H1 (cell line): ENCODE measurements around the gene TNS3. TPM values are rescaled to one million over a fixed set of nuclear protein-coding genes. Genes with fewer than 3 reads are reported as not detected.

Source experiments
- CTCF ChIA-PET: fragments of 300-600 bp; sonication (Branson Sonifier 250); formaldehyde crosslinking; loops from one replicate; lab custom pipeline; 2021; ENCODE audit not compliant: partially characterized antibody; lab: Charles Lee
- POLR2A ChIA-PET: fragments of 300-600 bp; sonication (Branson Sonifier 250); formaldehyde crosslinking; loops from one replicate; lab custom pipeline; 2021; ENCODE audit warnings: inconsistent platforms; ENCODE audit not compliant: partially characterized antibody; lab: Charles Lee
- DNase-seq, 2 experiments: peaks; one replicate each; pipeline versions ENCODE4 v3.0.0 to v3.0.0-alpha.2; 2010 to 2022; ENCODE audit warnings: low spot score in 2 of 2, low read depth in 1 of 2, mixed read lengths in 1 of 2
- FAIRE-seq: peaks from 2 replicates; lab custom pipeline; 2011; peaks lifted over from hg19 to GRCh38; lab: Jason Lieb, UNC
- H2AFZ ChIP-seq: 2 replicates; pipeline ENCODE4 v1.8.1; 2012; ENCODE audit warnings: low read length, inconsistent platforms
- H2AK5ac ChIP-seq: 2 replicates; pipeline ENCODE4 v1.6.1; 2013; ENCODE audit warnings: low read depth, low read length
- H2BK120ac ChIP-seq: replicated peaks from 2 replicates; pipeline ENCODE3; 2013; ENCODE audit warnings: low read depth, low read length, inconsistent platforms
- H2BK12ac ChIP-seq: 2 replicates; pipeline ENCODE4 v1.6.1; 2013; ENCODE audit warnings: low read depth, low read length
- H2BK15ac ChIP-seq: 2 replicates; pipeline ENCODE4 v1.6.1; 2013; ENCODE audit warnings: low read length
- H2BK20ac ChIP-seq: 2 replicates; pipeline ENCODE4 v1.6.1; 2013; ENCODE audit warnings: low read length
- H2BK5ac ChIP-seq: 2 replicates; pipeline ENCODE4 v1.6.1; 2013; ENCODE audit warnings: low read depth, low read length
- H3K14ac ChIP-seq: 2 replicates; pipeline ENCODE4 v1.6.1; 2013; ENCODE audit warnings: inconsistent platforms; ENCODE audit not compliant: insufficient read length
- H3K18ac ChIP-seq: 2 replicates; pipeline ENCODE4 v1.6.1; 2013; ENCODE audit warnings: low read length; ENCODE audit errors: extremely low read depth
- H3K23ac ChIP-seq: 2 replicates; pipeline ENCODE4 v1.6.1; 2013; ENCODE audit warnings: inconsistent platforms; ENCODE audit not compliant: insufficient read length
- H3K23me2 ChIP-seq: 2 replicates; pipeline ENCODE4 v1.6.1; 2013; ENCODE audit warnings: low read depth, low read length
- H3K27ac ChIP-seq: 2 replicates; pipeline ENCODE4 v1.6.1; 2011; ENCODE audit warnings: low read depth, low read length, inconsistent platforms
- H3K27me3 ChIP-seq, 4 experiments: replicated peaks in 1 of 4; 1 replicate in 1 of 4; 2 replicates in 3 of 4; pipeline versions ENCODE4 v1.6.1 to v1.8.1; 2011 to 2013; ENCODE audit warnings: low read length in 3 of 4, mild to moderate bottlenecking in 3 of 4, inconsistent platforms in 2 of 4, mixed read lengths in 2 of 4, moderate library complexity in 1 of 4; ENCODE audit not compliant: control insufficient read depth in 3 of 4, insufficient read depth in 3 of 4; ENCODE audit errors: extremely low read depth in 1 of 4
- H3K36me3 ChIP-seq, 4 experiments: 2 replicates each; pipeline versions ENCODE4 v1.6.1 to v1.8.1; 2011 to 2013; ENCODE audit warnings: mild to moderate bottlenecking in 4 of 4, low read length in 3 of 4, moderate library complexity in 2 of 4, control low read depth in 1 of 4, inconsistent platforms in 1 of 4; ENCODE audit not compliant: insufficient read depth in 4 of 4, control insufficient read depth in 2 of 4
- H3K4ac ChIP-seq: replicated peaks from 2 replicates; pipeline ENCODE3; 2013; ENCODE audit warnings: low read length, low read depth, mixed read lengths, inconsistent platforms; ENCODE audit not compliant: insufficient read length
- H3K4me1 ChIP-seq, 4 experiments: replicated peaks in 1 of 4; 1 replicate in 1 of 4; 2 replicates in 3 of 4; pipeline versions ENCODE4 v1.6.1 to v1.8.1; 2011 to 2013; ENCODE audit warnings: low read length in 3 of 4, inconsistent platforms in 2 of 4, mixed read lengths in 1 of 4; ENCODE audit not compliant: insufficient read depth in 4 of 4, control insufficient read depth in 3 of 4
- H3K4me2 ChIP-seq, 2 experiments: 2 replicates each; pipeline versions ENCODE4 v1.6.1 to v1.8.1; 2011 to 2013; ENCODE audit warnings: low read depth in 2 of 2, low read length in 2 of 2, control low read depth in 1 of 2, inconsistent platforms in 1 of 2, mild to moderate bottlenecking in 1 of 2; ENCODE audit not compliant: insufficient read depth in 1 of 2
- H3K4me3 ChIP-seq, 4 experiments: fragments of 200-600, 300-600 bp in 1 of 4; sonication (generic), shearing (Covaris generic), sonication (Bioruptor Twin) in 1 of 4; 2 replicates each; pipeline versions ENCODE4 v1.5.1 to v1.8.1; 2011 to 2016; ENCODE audit warnings: low read length in 4 of 4, low read depth in 3 of 4, control low read depth in 2 of 4, inconsistent platforms in 2 of 4, mild to moderate bottlenecking in 2 of 4, mixed read lengths in 1 of 4, moderate library complexity in 1 of 4; ENCODE audit not compliant: insufficient read depth in 2 of 4; ENCODE audit errors: extremely low read depth in 1 of 4
- H3K56ac ChIP-seq: replicated peaks from 2 replicates; pipeline ENCODE3; 2013; ENCODE audit warnings: low read depth, mild to moderate bottlenecking, mixed read lengths, low read length, inconsistent platforms; ENCODE audit not compliant: insufficient read length
- H3K79me1 ChIP-seq: 2 replicates; pipeline ENCODE4 v1.6.1; 2013; ENCODE audit warnings: low read depth, low read length, control low read depth
- H3K79me2 ChIP-seq, 2 experiments: 2 replicates each; pipeline versions ENCODE4 v1.6.1 to v1.8.1; 2012 to 2013; ENCODE audit warnings: low read length in 2 of 2, mild to moderate bottlenecking in 2 of 2, inconsistent platforms in 1 of 2; ENCODE audit not compliant: insufficient read depth in 2 of 2, control insufficient read depth in 1 of 2
- H3K9ac ChIP-seq, 4 experiments: replicated peaks in 1 of 4; 1 replicate in 1 of 4; 2 replicates in 3 of 4; pipeline versions ENCODE4 v1.6.1 to v1.8.1; 2011 to 2013; ENCODE audit warnings: low read depth in 3 of 4, low read length in 3 of 4, control low read depth in 2 of 4, mild to moderate bottlenecking in 2 of 4, moderate library complexity in 2 of 4, inconsistent platforms in 1 of 4; ENCODE audit errors: extremely low read depth in 1 of 4
- H3K9me3 ChIP-seq, 2 experiments: 2 replicates each; pipeline versions ENCODE4 v1.6.1 to v1.8.1; 2012 to 2013; ENCODE audit warnings: mild to moderate bottlenecking in 2 of 2, moderate library complexity in 2 of 2, control low read depth in 1 of 2, inconsistent platforms in 1 of 2, low read depth in 1 of 2, low read length in 1 of 2, mixed read lengths in 1 of 2; ENCODE audit not compliant: insufficient read depth in 2 of 2
- H4K20me1 ChIP-seq, 2 experiments: replicated peaks in 1 of 2; 2 replicates each; pipeline versions ENCODE3 to v1.8.1; 2011 to 2013; ENCODE audit warnings: inconsistent platforms in 2 of 2, low read length in 2 of 2, mild to moderate bottlenecking in 1 of 2; ENCODE audit not compliant: insufficient read depth in 2 of 2, control insufficient read depth in 1 of 2
- H4K5ac ChIP-seq: 2 replicates; pipeline ENCODE4 v1.6.1; 2013; ENCODE audit warnings: low read length, low read depth, mixed read lengths, inconsistent platforms; ENCODE audit not compliant: insufficient read length
- H4K8ac ChIP-seq: 2 replicates; pipeline ENCODE4 v1.8.0; 2013; ENCODE audit warnings: mild to moderate bottlenecking, moderate library complexity, low read length, inconsistent platforms; ENCODE audit not compliant: insufficient read depth; ENCODE audit errors: extremely low read depth
- H4K91ac ChIP-seq: replicated peaks from 2 replicates; pipeline ENCODE3; 2013; ENCODE audit warnings: low read length, mixed read lengths, inconsistent platforms; ENCODE audit not compliant: insufficient read length
- CTBP2 ChIP-seq: IDR thresholded peaks from 2 replicates; pipeline ENCODE4 v1.7.0; 2011; ENCODE audit warnings: borderline replicate concordance, mild to moderate bottlenecking, moderate library complexity, mixed read lengths, low read length; ENCODE audit not compliant: insufficient read depth, insufficient read length
- MAFK ChIP-seq: IDR thresholded peaks from 2 replicates; pipeline ENCODE4 v1.6.1; 2012; ENCODE audit warnings: low read depth, mild to moderate bottlenecking, improper control_type of control experiment, low read length
- NANOG ChIP-seq: IDR thresholded peaks from 2 replicates; pipeline ENCODE4 v1.6.1; 2011; ENCODE audit warnings: low read length, low read depth, mild to moderate bottlenecking, inconsistent platforms; ENCODE audit not compliant: insufficient read depth, poor library complexity, severe bottlenecking
- POLR2AphosphoS5 ChIP-seq: IDR thresholded peaks from 2 replicates; pipeline ENCODE4 v1.6.1; 2011; ENCODE audit warnings: low read depth, low read length
- RFX5 ChIP-seq: IDR thresholded peaks from 2 replicates; pipeline ENCODE4 v1.6.1; 2011; ENCODE audit warnings: low read depth, low read length, improper control_type of control experiment, borderline replicate concordance
- SIN3A ChIP-seq, 2 experiments: IDR thresholded peaks in 1 of 2; conservative IDR thresholded peaks in 1 of 2; 2 replicates each; pipeline ENCODE4 v1.6.1; 2011 to 2012; ENCODE audit warnings: low read length in 2 of 2, improper control_type of control experiment in 1 of 2, low read depth in 1 of 2, mild to moderate bottlenecking in 1 of 2
- SRF ChIP-seq: IDR thresholded peaks from 2 replicates; pipeline ENCODE4 v1.6.1; 2011; ENCODE audit warnings: mild to moderate bottlenecking, low read depth, low read length, moderate library complexity
- USF2 ChIP-seq: IDR thresholded peaks from 2 replicates; pipeline ENCODE4 v1.6.1; 2011; ENCODE audit warnings: low read length, improper control_type of control experiment
- WGBS, 2 experiments: shearing (Covaris generic) in 1 of 2; methylation state at CpG; one replicate each; pipeline versions ENCODE4 v1.1.6 to v1.1.7; 2013 to 2015; ENCODE audit warnings: low lambda C conversion rate in 2 of 2, mixed read lengths in 2 of 2, inconsistent platforms in 1 of 2, low coverage in 1 of 2, missing lambda C conversion rate in 1 of 2; ENCODE audit not compliant: insufficient replicate concordance in 2 of 2, insufficient coverage in 1 of 2, insufficient read length in 1 of 2; ENCODE audit errors: extremely low coverage in 1 of 2, missing lambda C conversion rate in 1 of 2; 5-methylcytosine and 5-hydroxymethylcytosine counted together
- polyA plus RNA-seq, 7 experiments: library from polyadenylated mRNA; depleted of rRNA in 3 of 7; stranded (reverse) in 5 of 7; unstranded in 2 of 7; fragments of >200 nt in 5 of 7; fragments of 200-250 nt in 2 of 7; gene quantifications; 1 replicate in 5 of 7; 2 replicates in 1 of 7; 4 replicates in 1 of 7; pipeline versions ENCODE4 v1.2.1 to v1.2.3, GENCODE V29; 2011 to 2013; ENCODE audit warnings: missing spikeins in 2 of 7, mixed read lengths in 2 of 7
- total RNA-seq: library from RNA; stranded (reverse); fragmentation: NEBNext Ultra II Directional; extraction: Animal tissue kit (Norgen Biotek cat#: 25700); gene quantifications from 2 replicates; pipeline ENCODE4 v1.2.1, GENCODE V29; 2021
- TF ChIP-seq, protein P1 (sequence below): IDR thresholded peaks from 2 replicates; pipeline ENCODE4 v1.6.1; 2011; ENCODE audit warnings: low read depth, mild to moderate bottlenecking, low read length; ENCODE audit not compliant: insufficient read depth

TNS3 gene
- total and polyA plus RNA-seq, 2 of the 8 experiments (the other 6 are each of a cell fraction or from before 2014, with no cell fraction given) = 11.9 to 24.2 TPM

- H2BK120ac ChIP-seq = no peak overlapping the region
- no peaks in the 10 kb centered on the region for H3K9me3 ChIP-seq
- no peak overlapping the region for H4K91ac ChIP-seq
- H3K18ac ChIP-seq = no peak overlapping the region
- no peak overlapping the region for H2BK20ac ChIP-seq
- peaks cover 0 to 8% of the 10 kb centered on the region in 2 experiments for H4K20me1 ChIP-seq
- no peak overlapping the region for H4K8ac ChIP-seq
- H3K9ac ChIP-seq = no peak overlapping the region
- CTCF ChIA-PET = interaction anchor here (0.7 to 1.6 kb wide), 3 partner anchors 8 to 40 kb away, joined by 3 to 11 read pairs (median 5); no protein-coding TSS in a partner anchor
- H4K5ac ChIP-seq = no peak overlapping the region
- H3K4me2 ChIP-seq = no peak overlapping the region
- no peak overlapping the region for H3K56ac ChIP-seq
- H3K4ac ChIP-seq = no peak overlapping the region
- no peak overlapping the region for H3K23ac ChIP-seq
- H3K27ac ChIP-seq = no peak overlapping the region
- H3K4me1 ChIP-seq = peaks cover 0 to 16% (median 9%) of the 10 kb centered on the region in 4 experiments; a peak in 6 of 7 replicates
- 98% methylated on average over 10 of the region's 10 CpGs; no CpG with 5 or more reads in 1 of the 2 experiments for WGBS, 2 experiments
- H3K27me3 ChIP-seq = no peaks in the 10 kb centered on the region
- H2AK5ac ChIP-seq = no peak overlapping the region
- FAIRE-seq = no peak
- DNase-seq = no peak
- H3K36me3 ChIP-seq = peaks cover 0 to 3% (median 0%) of the 10 kb centered on the region in 4 experiments; a peak in 1 of 8 replicates
- H3K4me3 ChIP-seq = no peak overlapping the region
- H2BK5ac ChIP-seq = no peak overlapping the region
- POLR2A ChIA-PET = no interaction called here
- no peak overlapping the region for H3K14ac ChIP-seq
- peaks cover 4% of the 10 kb centered on the region; the same call in 1 of the 2 replicates for H3K23me2 ChIP-seq
- peaks cover 6% of the 10 kb centered on the region; the same call in 1 of the 2 replicates for H3K79me1 ChIP-seq
- H2BK15ac ChIP-seq = no peak overlapping the region
- no peak overlapping the region for H2AFZ ChIP-seq
- H3K79me2 ChIP-seq = peaks cover 4 to 11% of the 10 kb centered on the region in 2 experiments; a peak in 3 of 4 replicates
- no peak overlapping the region for H2BK12ac ChIP-seq
- TF ChIP-seq USF2 = no peak
- no peak for TF ChIP-seq SIN3A (conservative IDR thresholded peaks at IDR 0.05 in 1 of 2, IDR thresholded peaks at IDR 0.05 in 1 of 2; ENCODE audit: low read depth in 1 of 2, low read length in 2 of 2)
- TF ChIP-seq, protein P1, sequence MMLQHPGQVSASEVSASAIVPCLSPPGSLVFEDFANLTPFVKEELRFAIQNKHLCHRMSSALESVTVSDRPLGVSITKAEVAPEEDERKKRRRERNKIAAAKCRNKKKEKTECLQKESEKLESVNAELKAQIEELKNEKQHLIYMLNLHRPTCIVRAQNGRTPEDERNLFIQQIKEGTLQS = no peak
- TF ChIP-seq SRF = no peak
- TF ChIP-seq MAFK = no peak
- TF ChIP-seq RFX5 = no peak
- TF ChIP-seq CTBP2 = no peak
- no peak for TF ChIP-seq NANOG
- no peak for TF ChIP-seq POLR2AphosphoS5
These were observed 64.0 kb downstream of the TNS3 start for GRCh38 chr7:47517821-47518480.
